HepG2 (cell line): Measurements from ENCODE around the gene RMI1. TPM values are rescaled to one million over a fixed set of nuclear protein-coding genes. Genes with fewer than 3 reads are reported as not detected.

ENCODE experiments used
- ATRX ChIP-seq: sonication (generic); formaldehyde crosslinking; IDR thresholded peaks from 2 replicates; pipeline ENCODE4 v1.4.0; 2020; ENCODE audit warnings: missing genetic modification reagents, borderline replicate concordance
- CEBPG ChIP-seq: IDR thresholded peaks from 2 replicates; pipeline ENCODE4 v1.6.1; 2016
- HIVEP1 ChIP-seq: sonication (generic); formaldehyde crosslinking; IDR thresholded peaks from 2 replicates; pipeline ENCODE4 v1.4.0; 2020; ENCODE audit warnings: mild to moderate bottlenecking, missing genetic modification reagents
- HMG20B ChIP-seq: conservative IDR thresholded peaks from 2 replicates; pipeline ENCODE4 v1.6.1; 2016; ENCODE audit warnings: missing genetic modification reagents, missing compliant biosample characterization
- HMGA1 ChIP-seq: sonication (generic); formaldehyde crosslinking; conservative IDR thresholded peaks from 2 replicates; pipeline ENCODE4 v1.4.0; 2020; ENCODE audit warnings: missing genetic modification reagents
- HOXA9 ChIP-seq: sonication (generic); formaldehyde crosslinking; IDR thresholded peaks from 2 replicates; pipeline ENCODE4 v1.8.1; 2022; ENCODE audit warnings: missing genetic modification reagents, mild to moderate bottlenecking, moderate library complexity, borderline replicate concordance
- MLX ChIP-seq: IDR thresholded peaks from 2 replicates; pipeline ENCODE4 v1.6.1; 2016
- MTA1 ChIP-seq: sonication (generic); formaldehyde crosslinking; IDR thresholded peaks from 2 replicates; pipeline ENCODE4 v1.4.0; 2020; ENCODE audit warnings: missing genetic modification reagents, mild to moderate bottlenecking, borderline replicate concordance
- NR2F6 ChIP-seq, 2 experiments: IDR thresholded peaks; 2 replicates each; pipeline ENCODE4 v1.6.1; 2016; ENCODE audit warnings: antibody characterized with exemption in 1 of 2, mild to moderate bottlenecking in 1 of 2
- PAXIP1 ChIP-seq: sonication (generic); formaldehyde crosslinking; conservative IDR thresholded peaks from 2 replicates; pipeline ENCODE4 v1.4.0; 2020; ENCODE audit warnings: mild to moderate bottlenecking, missing genetic modification reagents, moderate library complexity
- RELA ChIP-seq: sonication (generic); formaldehyde crosslinking; IDR thresholded peaks from 2 replicates; pipeline ENCODE4 v1.4.0; 2020; ENCODE audit warnings: missing genetic modification reagents
- SIX1 ChIP-seq: sonication (generic); formaldehyde crosslinking; IDR thresholded peaks from 2 replicates; pipeline ENCODE4 v1.4.0; 2020; ENCODE audit warnings: missing genetic modification reagents, borderline replicate concordance
- TEAD3 ChIP-seq: optimal IDR thresholded peaks from 2 replicates; pipeline ENCODE3; 2016; ENCODE audit warnings: borderline replicate concordance
- TOE1 ChIP-seq: sonication (generic); formaldehyde crosslinking; IDR thresholded peaks from 2 replicates; pipeline ENCODE4 v1.4.0; 2020; ENCODE audit warnings: mild to moderate bottlenecking, missing genetic modification reagents
- ZC3H13 ChIP-seq: sonication (generic); formaldehyde crosslinking; IDR thresholded peaks from 2 replicates; pipeline ENCODE4 v1.8.1; 2023; ENCODE audit warnings: mild to moderate bottlenecking, missing genetic modification reagents, moderate library complexity
- ZFP36L1 ChIP-seq: sonication (generic); formaldehyde crosslinking; IDR thresholded peaks from 2 replicates; pipeline ENCODE4 v1.8.0; 2022; ENCODE audit warnings: mild to moderate bottlenecking, missing genetic modification reagents, moderate library complexity
- ZNF3 ChIP-seq: IDR thresholded peaks from 2 replicates; pipeline ENCODE4 v1.7.0; 2017; ENCODE audit warnings: inconsistent platforms
- ZNF350 ChIP-seq: sonication (generic); formaldehyde crosslinking; IDR thresholded peaks from 2 replicates; pipeline ENCODE4 v1.4.0; 2020; ENCODE audit warnings: mild to moderate bottlenecking, low read depth, missing genetic modification reagents, borderline replicate concordance
- ZNF460 ChIP-seq: sonication (generic); formaldehyde crosslinking; IDR thresholded peaks from 2 replicates; pipeline ENCODE4 v1.5.1; 2020; ENCODE audit warnings: missing genetic modification reagents, mild to moderate bottlenecking, borderline replicate concordance
- ZNF510 ChIP-seq: sonication (generic); formaldehyde crosslinking; IDR thresholded peaks from 2 replicates; pipeline ENCODE4 v1.4.0; 2020; ENCODE audit warnings: low read depth, mild to moderate bottlenecking, missing genetic modification reagents
- ZNF543 ChIP-seq: sonication (generic); formaldehyde crosslinking; IDR thresholded peaks from 2 replicates; pipeline ENCODE4 v1.4.0; 2020; ENCODE audit warnings: mild to moderate bottlenecking, missing genetic modification reagents
- ZNF720 ChIP-seq: sonication (generic); formaldehyde crosslinking; IDR thresholded peaks from 2 replicates; pipeline ENCODE4 v1.4.0; 2020; ENCODE audit warnings: missing genetic modification reagents
- polyA plus RNA-seq, 8 experiments: library from polyadenylated mRNA; depleted of rRNA in 3 of 8; stranded (reverse) in 7 of 8; unstranded in 1 of 8; fragments of >200 nt; fragmentation: Illumina TruSeq in 4 of 8; extraction: Trizol in 4 of 8; gene quantifications; 2 replicates each; pipeline versions ENCODE4 v1.2.1 to v1.2.3, GENCODE V29; 2011 to 2016; ENCODE audit warnings: low read depth in 4 of 8, missing spikeins in 1 of 8, mixed read lengths in 1 of 8; ENCODE audit not compliant: insufficient read depth in 1 of 8
- total RNA-seq, 5 experiments: library from RNA; depleted of rRNA; stranded (reverse); fragments of >200 nt; fragmentation: Illumina TruSeq; extraction: Trizol; gene quantifications; 2 replicates each; pipeline ENCODE4 v1.2.3, GENCODE V29; 2016; ENCODE audit warnings: low read depth in 1 of 5
- TF ChIP-seq, protein P1 (sequence below): sonication (generic); formaldehyde crosslinking; IDR thresholded peaks from 2 replicates; pipeline ENCODE4 v1.8.0; 2022; ENCODE audit warnings: mild to moderate bottlenecking, missing genetic modification reagents; ENCODE audit not compliant: insufficient replicate concordance
- TF ChIP-seq, protein P2 (sequence below): sonication (generic); formaldehyde crosslinking; IDR thresholded peaks from 2 replicates; pipeline ENCODE4 v1.4.0; 2020; ENCODE audit warnings: mild to moderate bottlenecking, missing genetic modification reagents

The RMI1 gene
- total and polyA plus RNA-seq, 2 of the 13 experiments (the other 11 are each of a cell fraction or from before 2014, with no cell fraction given): 0.54 to 3.7 TPM

DNA sequence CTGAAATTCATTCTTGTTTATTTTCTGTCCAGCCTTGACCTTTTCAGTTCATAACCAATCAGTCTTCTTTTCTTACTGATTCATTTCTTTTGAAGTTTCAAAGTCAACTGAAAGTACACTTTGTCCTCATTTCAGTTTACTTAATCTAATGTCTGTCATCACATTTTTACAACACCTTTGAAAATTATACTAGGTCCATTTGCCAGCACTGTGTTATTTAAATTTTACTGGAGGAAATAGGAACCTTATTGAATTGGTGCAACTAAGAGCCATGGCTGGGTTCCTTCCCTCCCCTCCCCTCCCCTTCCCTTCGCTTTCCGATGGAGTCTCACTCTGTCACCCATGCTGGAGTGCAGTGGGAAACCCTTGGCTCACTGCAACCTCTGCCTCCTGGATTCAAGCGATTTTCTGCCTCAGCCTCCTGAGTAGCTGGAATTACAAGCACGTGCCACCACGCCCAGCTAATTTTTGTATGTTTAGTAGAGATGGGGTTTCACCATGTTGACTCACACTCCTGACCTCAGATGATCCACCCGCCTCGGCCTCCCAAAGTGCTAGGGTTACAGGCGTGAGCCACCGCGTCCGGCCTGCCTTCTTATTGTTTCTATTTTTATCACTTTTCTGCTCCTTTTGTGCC is 6.3 kb downstream of the RMI1 start (continued):
- TF ChIP-seq MLX (CRISPR knock-in tag) (peak; percentile 28; the same call in 1 of the 2 replicates), ZC3H13 (CRISPR knock-in tag) (0 out of 2 replicates have a peak, but pooled peaks have one; percentile 30), HMG20B (CRISPR knock-in tag) (0 out of 2 replicates have a peak, but pooled peaks have one; percentile 35), ZNF543 (CRISPR knock-in tag) (no peak; the same call in 1 of the 2 replicates), HIVEP1 (CRISPR knock-in tag) (peak; percentile 89; the same call in 1 of the 2 replicates), ZNF3 (CRISPR knock-in tag) (no peak), ZNF350 (CRISPR knock-in tag) (peak; percentile 35; the same call in 1 of the 2 replicates), HOXA9 (CRISPR knock-in tag) (no peak), ZFP36L1 (CRISPR knock-in tag) (no peak; the same call in 1 of the 2 replicates), ATRX (CRISPR knock-in tag) (no peak), HMGA1 (CRISPR knock-in tag) (no peak), TEAD3 (CRISPR knock-in tag) (peak; percentile 91), ZNF510 (CRISPR knock-in tag) (no peak), NR2F6 (IDR thresholded peaks at IDR 0.05) (peak; percentile 94), NR2F6 (CRISPR knock-in tag; IDR thresholded peaks at IDR 0.05) (peak; percentile 94), MTA1 (CRISPR knock-in tag) (peak; percentile 44; the same call in 1 of the 2 replicates), RELA (CRISPR knock-in tag) (no peak), SIX1 (CRISPR knock-in tag) (peak; percentile 94), ZNF720 (no peak), CEBPG (CRISPR knock-in tag) (peak; percentile 37; the same call in 1 of the 2 replicates), ZNF460 (CRISPR knock-in tag) (peak; percentile 99), TOE1 (CRISPR knock-in tag) (no peak), PAXIP1 (CRISPR knock-in tag) (peak; percentile 90)
- TF ChIP-seq, protein P1, sequence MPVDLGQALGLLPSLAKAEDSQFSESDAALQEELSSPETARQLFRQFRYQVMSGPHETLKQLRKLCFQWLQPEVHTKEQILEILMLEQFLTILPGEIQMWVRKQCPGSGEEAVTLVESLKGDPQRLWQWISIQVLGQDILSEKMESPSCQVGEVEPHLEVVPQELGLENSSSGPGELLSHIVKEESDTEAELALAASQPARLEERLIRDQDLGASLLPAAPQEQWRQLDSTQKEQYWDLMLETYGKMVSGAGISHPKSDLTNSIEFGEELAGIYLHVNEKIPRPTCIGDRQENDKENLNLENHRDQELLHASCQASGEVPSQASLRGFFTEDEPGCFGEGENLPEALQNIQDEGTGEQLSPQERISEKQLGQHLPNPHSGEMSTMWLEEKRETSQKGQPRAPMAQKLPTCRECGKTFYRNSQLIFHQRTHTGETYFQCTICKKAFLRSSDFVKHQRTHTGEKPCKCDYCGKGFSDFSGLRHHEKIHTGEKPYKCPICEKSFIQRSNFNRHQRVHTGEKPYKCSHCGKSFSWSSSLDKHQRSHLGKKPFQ (CRISPR knock-in tag): peak; percentile 43
- TF ChIP-seq, protein P2, sequence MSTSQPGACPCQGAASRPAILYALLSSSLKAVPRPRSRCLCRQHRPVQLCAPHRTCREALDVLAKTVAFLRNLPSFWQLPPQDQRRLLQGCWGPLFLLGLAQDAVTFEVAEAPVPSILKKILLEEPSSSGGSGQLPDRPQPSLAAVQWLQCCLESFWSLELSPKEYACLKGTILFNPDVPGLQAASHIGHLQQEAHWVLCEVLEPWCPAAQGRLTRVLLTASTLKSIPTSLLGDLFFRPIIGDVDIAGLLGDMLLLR (CRISPR knock-in tag): no peak
